Measurements from ENCODE around the gene KMT2E. TPM values are rescaled to one million over a fixed set of nuclear protein-coding genes. Genes with fewer than 3 reads are reported as not detected.

The KMT2E gene
- total RNA-seq, 1 experiment from 2014 or later, result 63.1 TPM

GRCh38 chr7:105010504-105011130, 3.4 kb upstream of the KMT2E start:
- Mint-ChIP-seq H3K4me3 (ENCODE audit: unreplicated experiment) (peak overlapping the region; percentile 88), H3K27ac (ENCODE audit: unreplicated experiment) (peak overlapping the region; percentile 100), H3K36me3 (ENCODE audit: insufficient read depth, unreplicated experiment) (peaks cover 93% of the 10 kb centered on the region), H3K9me3 (ENCODE audit: unreplicated experiment) (no peaks in the 10 kb centered on the region), H3K27me3 (ENCODE audit: insufficient read depth, unreplicated experiment) (no peaks in the 10 kb centered on the region), H3K4me1 (ENCODE audit: low read depth, unreplicated experiment) (peaks cover 18% of the 10 kb centered on the region)
- CTCF ChIA-PET, result interaction anchor here (1.1 kb wide), 1 partner anchor 28 kb away, joined by 5 read pairs; no protein-coding TSS in a partner anchor
- no peaks in the 10 kb centered on the region for H3K9me3 ChIP-seq
- intact Hi-C loops (cut with micrococcal nuclease; ENCODE audit: unreplicated experiment), result no loop called here
- no peaks in the 10 kb centered on the region for H3K27me3 ChIP-seq (replicated peaks; ENCODE audit: control insufficient read depth, insufficient read depth, low read length)
- peaks cover 47% of the 10 kb centered on the region for H3K4me1 ChIP-seq
- H3K4me3 ChIP-seq (ENCODE audit: low read depth, low read length), result peak overlapping the region; percentile 100
- BruUV-seq (replicated peaks), result no TSS peak
- no peaks in the 10 kb centered on the region; the same call in 1 of the 2 replicates for H3K36me3 ChIP-seq (ENCODE audit: control insufficient read depth, insufficient read depth, low read length)
- DNase-seq, result no peak
- no peak for TF ChIP-seq CTCF (IDR thresholded peaks at IDR 0.05; ENCODE audit: insufficient read depth in 1 of 2, low read depth in 1 of 2, low read length in 1 of 2, severe bottlenecking in 1 of 2, unreplicated experiment in 1 of 2)
- POLR2A ChIA-PET, result interaction anchor here (0.6 to 2.0 kb wide), 2 partner anchors 27 to 42 kb away, joined by 3 to 8 read pairs; no protein-coding TSS in a partner anchor

- BruUV-seq (replicated peaks), result no TSS peak
- peak overlapping the region; percentile 100 for H3K4me3 ChIP-seq (ENCODE audit: low read depth, low read length)
- H3K36me3 ChIP-seq (ENCODE audit: control insufficient read depth, insufficient read depth, low read length), result no peaks in the 10 kb centered on the region; the same call in 1 of the 2 replicates
- H3K27me3 Mint-ChIP-seq (ENCODE audit: insufficient read depth, unreplicated experiment), result no peaks in the 10 kb centered on the region
- intact Hi-C loops (cut with micrococcal nuclease; ENCODE audit: unreplicated experiment), result no loop called here
- H3K9me3 Mint-ChIP-seq (ENCODE audit: unreplicated experiment), result no peaks in the 10 kb centered on the region
- no peaks in the 10 kb centered on the region for H3K9me3 ChIP-seq
- ChIA-PET CTCF (interaction anchor here (0.6 kb wide), 1 partner anchor 14 kb away, joined by 6 read pairs; no protein-coding TSS in a partner anchor), POLR2A (interaction anchor here (0.6 to 1.4 kb wide), 2 partner anchors 27 to 42 kb away, joined by 3 to 11 read pairs; no protein-coding TSS in a partner anchor)
- peak overlapping the region; percentile 100 for H3K27ac Mint-ChIP-seq (ENCODE audit: unreplicated experiment)
- H3K4me3 Mint-ChIP-seq (ENCODE audit: unreplicated experiment), result peak overlapping the region; percentile 88
- H3K4me1 Mint-ChIP-seq (ENCODE audit: low read depth, unreplicated experiment), result peaks cover 18% of the 10 kb centered on the region
- H3K4me1 ChIP-seq, result peaks cover 45% of the 10 kb centered on the region
- no peak for TF ChIP-seq CTCF (IDR thresholded peaks at IDR 0.05; ENCODE audit: insufficient read depth in 1 of 2, low read depth in 1 of 2, low read length in 1 of 2, severe bottlenecking in 1 of 2, unreplicated experiment in 1 of 2)
- H3K27me3 ChIP-seq (replicated peaks; ENCODE audit: control insufficient read depth, insufficient read depth, low read length), result no peaks in the 10 kb centered on the region
- no peak for DNase-seq
- H3K36me3 Mint-ChIP-seq (ENCODE audit: insufficient read depth, unreplicated experiment), result peaks cover 89% of the 10 kb centered on the region
Observed at GRCh38 chr7:105011141-105011830, 2.7 kb upstream of the KMT2E start.

- ChIA-PET POLR2A (interaction anchor here (1.4 kb wide), 1 partner anchor 28 kb away, joined by 11 read pairs; no protein-coding TSS in a partner anchor), CTCF (interaction anchor here (0.6 kb wide), 2 partner anchors 13 to 663 kb away, joined by 4 to 6 read pairs; no protein-coding TSS in a partner anchor)
- H3K27ac Mint-ChIP-seq (ENCODE audit: unreplicated experiment), result peak overlapping the region; percentile 100
- H3K9me3 ChIP-seq, result no peaks in the 10 kb centered on the region
- H3K36me3 ChIP-seq (ENCODE audit: control insufficient read depth, insufficient read depth, low read length), result no peaks in the 10 kb centered on the region; the same call in 1 of the 2 replicates
- peak in 1 of 2 experiments; percentile 23 for DNase-seq
- intact Hi-C loops (cut with micrococcal nuclease; ENCODE audit: unreplicated experiment), result no loop called here
- H3K27me3 ChIP-seq (replicated peaks; ENCODE audit: control insufficient read depth, insufficient read depth, low read length), result no peaks in the 10 kb centered on the region
- TSS peak; percentile 27 for BruUV-seq (replicated peaks)
- H3K27me3 Mint-ChIP-seq (ENCODE audit: insufficient read depth, unreplicated experiment), result no peaks in the 10 kb centered on the region
- peaks cover 50% of the 10 kb centered on the region for H3K4me1 ChIP-seq
- H3K4me1 Mint-ChIP-seq (ENCODE audit: low read depth, unreplicated experiment), result peaks cover 18% of the 10 kb centered on the region
- H3K36me3 Mint-ChIP-seq (ENCODE audit: insufficient read depth, unreplicated experiment), result peaks cover 85% of the 10 kb centered on the region
- peak overlapping the region; percentile 100 for H3K4me3 ChIP-seq (ENCODE audit: low read depth, low read length)
- no peaks in the 10 kb centered on the region for H3K9me3 Mint-ChIP-seq (ENCODE audit: unreplicated experiment)
- H3K4me3 Mint-ChIP-seq (ENCODE audit: unreplicated experiment), result peak overlapping the region; percentile 88
- TF ChIP-seq CTCF (IDR thresholded peaks at IDR 0.05; ENCODE audit: insufficient read depth in 1 of 2, low read depth in 1 of 2, low read length in 1 of 2, severe bottlenecking in 1 of 2, unreplicated experiment in 1 of 2), result no peak
Observed at GRCh38 chr7:105011831-105012502, 2.0 kb upstream of the KMT2E start.

Measured in Caco-2 (cell line).